PFSK-1 (cell line): ENCODE data around the gene SLC35B4.

Source experiments
- POLR2AphosphoS5 ChIP-seq: IDR thresholded peaks from 2 replicates; pipeline ENCODE4 v1.6.1; 2012; ENCODE audit warnings: low read depth, mild to moderate bottlenecking, control low read depth, low read length, moderate library complexity
- SIN3A ChIP-seq: IDR thresholded peaks from 2 replicates; pipeline ENCODE4 v1.6.1; 2012; ENCODE audit warnings: mild to moderate bottlenecking, low read length, moderate library complexity, borderline replicate concordance; ENCODE audit not compliant: insufficient read depth

DNA sequence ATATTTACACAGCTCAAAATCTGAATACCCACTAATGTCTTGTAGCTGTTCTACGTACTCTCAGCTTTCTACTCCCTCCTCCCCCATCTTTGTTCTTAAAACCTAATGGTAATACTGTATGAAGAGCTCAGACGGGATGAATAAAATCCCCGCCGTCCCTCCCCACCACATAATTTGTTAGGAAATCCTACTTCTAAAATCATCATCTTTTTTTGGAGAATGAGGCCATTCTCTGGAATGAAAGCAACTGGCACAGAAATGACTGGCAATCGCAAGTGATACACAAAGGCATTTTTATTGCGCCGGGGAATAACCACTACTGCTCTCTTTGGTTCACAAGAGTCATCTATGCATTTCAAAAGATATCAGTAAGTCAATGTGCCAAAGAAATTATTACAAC, 27.3 kb downstream of the SLC35B4 start:
- no peak for TF ChIP-seq POLR2AphosphoS5
- no peak for TF ChIP-seq SIN3A
